Activated CD4-positive, alpha-beta memory T cell treated with anti-CD3 and anti-CD28 coated beads, Interleukin-2, amount 10 ng/mL, durations not matched to agents 7 days and 5 days (primary cell): ENCODE measurements around the gene PRDM16. TPM values are rescaled to one million over a fixed set of nuclear protein-coding genes. Genes with fewer than 3 reads are reported as not detected.

Experiments
- CTCF ChIA-PET: fragments of 350-600 bp; sonication (Branson Sonifier 250); formaldehyde crosslinking; loops from one replicate; lab custom pipeline; 2021; ENCODE audit warnings: antibody characterized with exemption, inconsistent platforms; lab: Charles Lee
- POLR2A ChIA-PET: fragments of 350-600 bp; sonication (Branson Sonifier 250); formaldehyde crosslinking; loops from one replicate; lab custom pipeline; 2021; ENCODE audit warnings: antibody characterized with exemption; lab: Charles Lee
- DNase-seq: peaks from one replicate; pipeline ENCODE4 v3.0.0-alpha.2; 2020
- H3K27ac Mint-ChIP-seq: one replicate; pipeline ENCODE4 v1.8.0; 2021; ENCODE audit warnings: mild to moderate bottlenecking, mixed read lengths
- H3K27me3 Mint-ChIP-seq: one replicate; pipeline ENCODE4 v1.8.0; 2021; ENCODE audit warnings: mixed read lengths
- H3K36me3 Mint-ChIP-seq: one replicate; pipeline ENCODE4 v1.8.0; 2021; ENCODE audit warnings: low read depth, mixed read lengths
- H3K4me1 Mint-ChIP-seq: one replicate; pipeline ENCODE4 v1.8.0; 2021; ENCODE audit warnings: mixed read lengths
- H3K4me3 Mint-ChIP-seq: one replicate; pipeline ENCODE4 v1.8.0; 2021; ENCODE audit warnings: mild to moderate bottlenecking, mixed read lengths
- H3K9me3 Mint-ChIP-seq: one replicate; pipeline ENCODE4 v1.8.0; 2021; ENCODE audit warnings: mixed read lengths
- total RNA-seq, 2 experiments: library from RNA; stranded (reverse); gene quantifications; one replicate each; pipeline ENCODE4 v1.2.3, GENCODE V29; 2021

Gene PRDM16
- total RNA-seq, 2 experiments from 2014 or later, result 0.03 to 0.20 TPM

DNA sequence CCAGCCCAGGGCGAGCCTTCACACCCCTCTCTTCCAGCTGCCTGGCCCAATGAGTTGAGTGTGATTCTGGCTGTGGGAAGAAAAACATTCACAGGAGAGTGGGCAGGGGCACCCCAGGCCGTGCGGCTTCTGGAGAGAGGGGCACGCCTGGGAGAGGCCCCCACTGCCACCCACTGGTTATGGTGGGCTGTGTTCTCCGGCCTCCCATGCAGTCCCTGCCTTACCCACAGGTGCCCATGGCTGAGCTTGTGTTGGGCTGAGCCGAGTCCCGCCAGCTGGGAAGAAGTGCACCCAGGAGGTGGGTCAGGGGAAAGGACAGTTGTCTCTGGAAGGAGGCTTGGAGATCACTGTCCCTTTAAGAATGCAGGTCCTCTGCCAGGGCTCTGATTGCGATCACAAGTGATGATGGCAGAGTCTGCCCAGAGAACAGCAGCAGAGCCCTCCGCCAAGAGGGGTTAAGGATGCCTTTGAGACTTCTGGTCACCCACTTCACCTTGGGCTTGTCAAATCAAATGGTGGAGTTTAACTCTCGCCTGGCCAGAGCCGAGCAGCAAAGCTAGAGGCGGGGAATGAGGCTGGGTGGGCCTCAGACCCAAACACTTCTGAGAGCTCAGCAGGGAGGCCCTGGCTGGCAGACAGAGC, 260.8 kb downstream of the PRDM16 start:
- H3K4me3 Mint-ChIP-seq, result no peak overlapping the region
- POLR2A ChIA-PET, result no interaction called here

DNA sequence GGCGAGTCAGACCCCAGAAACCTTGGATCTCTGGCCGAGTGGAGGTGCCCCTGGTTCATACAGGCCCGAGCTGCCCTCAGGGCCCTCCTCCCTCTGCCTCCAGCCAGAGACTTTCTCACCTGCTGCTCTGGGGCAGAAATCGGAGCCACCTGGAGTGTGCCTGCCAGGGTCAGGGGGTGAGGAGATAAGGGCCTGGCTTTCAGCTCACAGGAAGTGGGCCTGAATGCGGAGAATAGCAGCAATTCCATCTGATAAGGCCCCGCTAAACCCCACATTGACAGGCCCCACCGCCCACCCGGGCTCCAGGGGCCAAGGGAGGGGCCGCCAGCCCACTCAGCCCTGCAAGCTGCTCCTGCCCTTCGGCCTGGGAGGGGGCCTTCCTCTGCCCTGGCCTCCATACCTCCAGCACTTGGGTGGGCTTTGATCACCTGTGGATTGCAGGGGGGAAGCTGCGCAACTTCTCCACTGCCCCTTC, 261.8 kb downstream of the PRDM16 start:
- POLR2A ChIA-PET, result no interaction called here
- no peaks in the 10 kb centered on the region for H3K9me3 Mint-ChIP-seq
- no peak for DNase-seq
- no peak overlapping the region for H3K27ac Mint-ChIP-seq
- CTCF ChIA-PET, result no interaction called here
- H3K4me3 Mint-ChIP-seq, result no peak overlapping the region
- no peaks in the 10 kb centered on the region for H3K36me3 Mint-ChIP-seq
- H3K27me3 Mint-ChIP-seq, result no peaks in the 10 kb centered on the region
- no peaks in the 10 kb centered on the region for H3K4me1 Mint-ChIP-seq

More for the DNA sequence above, 260.8 kb downstream of the PRDM16 start:
- CTCF ChIA-PET, result no interaction called here
- DNase-seq, result no peak
- Mint-ChIP-seq H3K4me1 (no peaks in the 10 kb centered on the region), H3K9me3 (no peaks in the 10 kb centered on the region), H3K27me3 (no peaks in the 10 kb centered on the region), H3K27ac (no peak overlapping the region), H3K36me3 (no peaks in the 10 kb centered on the region)

DNA sequence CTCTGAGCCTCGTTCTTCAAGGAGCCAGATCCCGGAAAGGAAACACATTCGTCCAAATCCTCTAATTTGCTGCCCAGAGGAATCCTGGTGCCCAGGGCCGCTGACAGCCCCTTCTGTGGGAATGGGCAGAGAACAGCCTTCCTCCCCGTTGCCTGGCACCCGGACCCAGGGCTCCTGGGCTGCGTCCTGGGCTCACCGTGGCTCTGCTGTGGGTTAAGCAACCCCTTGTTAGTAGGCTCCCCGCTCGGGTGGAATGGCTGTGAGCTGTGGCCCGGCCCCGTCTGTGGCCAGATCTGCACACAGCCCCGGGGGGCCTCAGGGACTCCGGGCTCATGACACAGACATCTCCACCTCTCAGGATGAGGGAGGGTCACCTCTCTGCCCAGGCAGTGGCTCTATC, 262.6 kb downstream of the PRDM16 start:
- Mint-ChIP-seq H3K36me3 (no peaks in the 10 kb centered on the region), H3K4me3 (no peak overlapping the region), H3K27ac (no peak overlapping the region), H3K9me3 (no peaks in the 10 kb centered on the region), H3K4me1 (no peaks in the 10 kb centered on the region), H3K27me3 (no peaks in the 10 kb centered on the region)
- ChIA-PET CTCF (no interaction called here), POLR2A (no interaction called here)
- DNase-seq, result no peak

GRCh38 chr1:3332043-3332442, 263.0 kb downstream of the PRDM16 start:
- H3K27me3 Mint-ChIP-seq, result no peaks in the 10 kb centered on the region
- ChIA-PET POLR2A (no interaction called here), CTCF (no interaction called here)
- H3K9me3 Mint-ChIP-seq, result no peaks in the 10 kb centered on the region
- H3K36me3 Mint-ChIP-seq, result no peaks in the 10 kb centered on the region
- no peak for DNase-seq
- H3K27ac Mint-ChIP-seq, result no peak overlapping the region
- H3K4me3 Mint-ChIP-seq, result no peak overlapping the region
- no peaks in the 10 kb centered on the region for H3K4me1 Mint-ChIP-seq

DNA sequence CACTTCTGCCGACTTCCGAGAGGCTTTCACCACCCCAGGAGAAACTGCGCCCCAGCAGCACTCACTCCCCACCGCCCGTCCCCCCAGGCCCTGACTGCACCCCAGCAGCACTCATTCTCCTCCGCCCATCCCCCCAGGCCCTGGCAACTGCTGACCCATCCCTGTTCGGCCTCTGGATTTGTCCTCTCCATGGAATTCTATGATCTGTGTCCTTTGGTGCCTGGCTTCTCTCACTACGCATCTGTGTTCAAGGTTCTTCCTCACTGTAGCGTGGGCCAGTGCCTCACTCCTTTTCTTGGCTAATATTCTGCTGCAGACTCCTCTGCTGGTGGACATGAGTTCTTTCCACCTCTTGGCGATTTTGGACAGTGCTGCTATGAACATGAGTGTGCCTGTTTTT, 263.7 kb downstream of the PRDM16 start:
- ChIA-PET POLR2A (no interaction called here), CTCF (no interaction called here)
- no peaks in the 10 kb centered on the region for H3K4me1 Mint-ChIP-seq
- peaks cover under 1% of the 10 kb centered on the region for H3K9me3 Mint-ChIP-seq
- H3K36me3 Mint-ChIP-seq, result no peaks in the 10 kb centered on the region
- H3K27ac Mint-ChIP-seq, result no peak overlapping the region
- DNase-seq, result no peak
- H3K4me3 Mint-ChIP-seq, result no peak overlapping the region
- no peaks in the 10 kb centered on the region for H3K27me3 Mint-ChIP-seq

GRCh38 chr1:3333903-3334302, 264.9 kb downstream of the PRDM16 start:
- ChIA-PET CTCF (no interaction called here), POLR2A (no interaction called here)
- Mint-ChIP-seq H3K27me3 (no peaks in the 10 kb centered on the region), H3K4me1 (no peaks in the 10 kb centered on the region), H3K4me3 (no peak overlapping the region), H3K36me3 (no peaks in the 10 kb centered on the region), H3K27ac (no peak overlapping the region), H3K9me3 (peaks cover 3% of the 10 kb centered on the region)
- no peak for DNase-seq

DNA sequence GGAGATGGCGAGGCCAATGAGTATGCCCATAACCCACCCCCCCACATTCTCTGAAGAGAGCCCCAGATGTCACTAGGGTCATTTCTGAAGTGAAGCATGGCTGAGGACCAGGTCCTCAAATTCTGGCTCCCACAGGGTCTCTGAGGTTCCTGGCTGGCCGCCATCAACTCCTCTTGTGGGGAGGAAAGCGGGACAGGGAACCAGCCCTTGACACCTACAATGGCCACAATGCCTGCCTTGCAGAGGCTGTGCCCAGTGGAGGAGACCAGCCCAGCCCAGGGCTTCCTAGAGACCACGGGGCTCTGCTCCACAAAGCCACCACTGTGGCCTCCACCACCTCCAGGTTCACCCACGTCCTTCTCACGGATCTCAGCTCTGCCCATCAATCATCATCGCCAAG, 265.4 kb downstream of the PRDM16 start:
- H3K36me3 Mint-ChIP-seq, result no peaks in the 10 kb centered on the region
- H3K4me1 Mint-ChIP-seq, result no peaks in the 10 kb centered on the region
- ChIA-PET CTCF (no interaction called here), POLR2A (no interaction called here)
- no peak overlapping the region for H3K4me3 Mint-ChIP-seq
- DNase-seq, result no peak
- no peak overlapping the region for H3K27ac Mint-ChIP-seq
- H3K9me3 Mint-ChIP-seq, result peaks cover 3% of the 10 kb centered on the region
- H3K27me3 Mint-ChIP-seq, result no peaks in the 10 kb centered on the region

GRCh38 chr1:3335754-3336640, 267.0 kb downstream of the PRDM16 start:
- DNase-seq, result no peak
- CTCF ChIA-PET, result no interaction called here

GRCh38 chr1:3336641-3337630, 267.9 kb downstream of the PRDM16 start:
- CTCF ChIA-PET, result no interaction called here
- Mint-ChIP-seq H3K4me1 (no peaks in the 10 kb centered on the region), H3K4me3 (no peak overlapping the region), H3K27ac (no peak overlapping the region), H3K27me3 (no peaks in the 10 kb centered on the region), H3K9me3 (peaks cover 3% of the 10 kb centered on the region), H3K36me3 (no peaks in the 10 kb centered on the region)
- DNase-seq, result no peak
- POLR2A ChIA-PET, result no interaction called here

More at GRCh38 chr1:3335754-3336640, 267.0 kb downstream of the PRDM16 start:
- no peak overlapping the region for H3K27ac Mint-ChIP-seq
- no peaks in the 10 kb centered on the region for H3K36me3 Mint-ChIP-seq
- peaks cover 3% of the 10 kb centered on the region for H3K9me3 Mint-ChIP-seq
- no peak overlapping the region for H3K4me3 Mint-ChIP-seq
- POLR2A ChIA-PET, result no interaction called here
- H3K4me1 Mint-ChIP-seq, result no peaks in the 10 kb centered on the region
- H3K27me3 Mint-ChIP-seq, result no peaks in the 10 kb centered on the region

DNA sequence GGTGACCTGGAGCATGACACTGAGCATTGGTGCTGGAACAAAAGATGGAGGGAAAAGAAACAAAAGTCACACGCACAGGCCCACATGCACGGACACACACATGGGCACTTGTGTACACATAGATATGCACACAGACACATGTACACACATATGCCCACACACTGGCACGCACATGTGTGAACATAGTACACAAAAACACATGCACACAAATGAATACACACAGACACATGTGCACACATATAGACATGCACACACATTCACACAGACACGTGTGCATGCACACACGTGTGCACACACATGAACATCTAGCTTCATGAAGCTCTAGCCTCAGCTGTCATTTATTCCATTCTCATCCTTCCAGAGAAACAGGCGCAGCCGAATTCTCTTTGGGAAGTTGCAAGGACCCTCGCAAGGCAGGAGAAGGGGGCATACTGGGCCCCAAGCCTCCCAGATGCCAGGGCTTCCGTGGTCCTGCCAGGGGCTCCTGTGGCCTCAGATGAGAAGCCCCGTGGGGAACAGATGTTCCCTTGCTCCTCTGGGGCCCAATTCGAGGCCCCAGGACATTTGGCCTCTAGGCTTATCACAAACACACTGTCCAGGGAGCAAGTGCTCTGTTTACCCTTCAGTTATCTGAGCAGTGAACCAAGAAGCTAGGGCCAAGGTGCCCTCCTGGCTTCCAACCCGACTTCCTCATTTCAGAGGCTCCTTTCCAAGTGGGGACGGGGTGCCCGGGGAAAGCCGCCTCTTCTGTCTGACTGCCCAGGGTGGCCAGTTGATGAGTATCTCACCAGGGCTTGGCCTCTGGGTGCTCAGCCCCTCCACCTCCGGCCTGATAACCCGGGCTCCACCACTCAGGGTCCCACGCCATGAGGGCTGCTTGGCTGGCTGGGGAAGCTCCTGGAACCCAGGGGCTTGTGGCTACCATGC, 269.1 kb downstream of the PRDM16 start:
- H3K4me1 Mint-ChIP-seq, result no peaks in the 10 kb centered on the region
- DNase-seq, result no peak
- ChIA-PET CTCF (no interaction called here), POLR2A (no interaction called here)
- no peak overlapping the region for H3K4me3 Mint-ChIP-seq
- H3K9me3 Mint-ChIP-seq, result peaks cover 3% of the 10 kb centered on the region
- H3K27ac Mint-ChIP-seq, result no peak overlapping the region
- H3K27me3 Mint-ChIP-seq, result no peaks in the 10 kb centered on the region
- H3K36me3 Mint-ChIP-seq, result no peaks in the 10 kb centered on the region

- Mint-ChIP-seq H3K27ac (no peak overlapping the region), H3K9me3 (peaks cover 3% of the 10 kb centered on the region), H3K36me3 (no peaks in the 10 kb centered on the region), H3K4me3 (no peak overlapping the region), H3K4me1 (no peaks in the 10 kb centered on the region), H3K27me3 (no peaks in the 10 kb centered on the region)
- CTCF ChIA-PET, result no interaction called here
- POLR2A ChIA-PET, result no interaction called here
- DNase-seq, result no peak
Measured at GRCh38 chr1:3338725-3339070, 269.7 kb downstream of the PRDM16 start.

DNA sequence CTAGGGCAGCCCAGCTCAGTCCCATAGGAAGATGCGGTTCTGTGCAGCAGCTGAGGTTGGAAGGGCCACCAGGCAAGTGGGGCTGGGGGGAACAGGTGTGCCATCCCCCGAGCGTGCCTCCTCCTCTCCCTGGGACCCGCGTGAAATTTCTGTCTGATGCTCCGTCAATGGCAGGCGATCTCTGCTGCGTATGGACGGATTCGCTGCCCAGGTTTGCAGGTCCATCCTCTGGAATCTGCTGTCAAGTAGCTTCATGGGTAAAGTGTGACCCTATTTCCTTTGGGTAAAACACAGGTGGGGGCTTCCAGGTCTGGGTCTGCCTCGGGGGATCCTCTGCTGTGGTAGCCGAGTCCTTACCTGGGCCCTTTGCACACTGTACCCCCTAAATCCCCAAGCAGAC, 270.9 kb downstream of the PRDM16 start:
- ChIA-PET CTCF (no interaction called here), POLR2A (no interaction called here)
- Mint-ChIP-seq H3K36me3 (no peaks in the 10 kb centered on the region), H3K4me1 (no peaks in the 10 kb centered on the region), H3K9me3 (peaks cover 5% of the 10 kb centered on the region), H3K27ac (no peak overlapping the region), H3K27me3 (no peaks in the 10 kb centered on the region), H3K4me3 (no peak overlapping the region)
- DNase-seq, result no peak
